PC-9 (cell line): Measurements from ENCODE around the gene CNIH2. TPM values are rescaled to one million over a fixed set of nuclear protein-coding genes. Genes with fewer than 3 reads are reported as not detected.

Experiments
- BruUV-seq: library from RNA; stranded (reverse); fragments of 400-500 nt; replicated peaks from 2 replicates; lab custom pipeline; 2021; lab: Mats Ljungman, UMichigan
- CTCF ChIA-PET: fragments of 300-600 bp; sonication (Branson Sonifier 250); formaldehyde crosslinking; loops from one replicate; lab custom pipeline; 2022; ENCODE audit warnings: antibody characterized with exemption; lab: Charles Lee
- POLR2A ChIA-PET: fragments of 300-600 bp; sonication (Branson Sonifier 250); formaldehyde crosslinking; loops from one replicate; lab custom pipeline; 2022; ENCODE audit warnings: antibody characterized with exemption; ENCODE audit not compliant: unreplicated experiment; lab: Charles Lee
- DNase-seq, 2 experiments: peaks; one replicate each; pipeline versions ENCODE4 v3.0.0 to v3.0.0-alpha.2; 2015 to 2022; ENCODE audit warnings: mixed read lengths in 1 of 2
- H2AFZ ChIP-seq: fragments of 200-600 bp; sonication (generic); 2 replicates; pipeline ENCODE4 v1.8.1; 2017; ENCODE audit warnings: antibody characterized with exemption
- H3F3A ChIP-seq: fragments of 200-600 bp; sonication (generic); 2 replicates; pipeline ENCODE4 v1.8.1; 2017; ENCODE audit warnings: antibody characterized with exemption, mild to moderate bottlenecking, low read depth; ENCODE audit not compliant: insufficient read depth
- H3K27ac ChIP-seq: fragments of 200-600 bp; sonication (generic); 2 replicates; pipeline ENCODE4 v1.6.1; 2016; ENCODE audit warnings: mixed run types
- H3K27me3 ChIP-seq: fragments of 200-600 bp; sonication (generic); 2 replicates; pipeline ENCODE4 v1.6.1; 2016; ENCODE audit warnings: low read depth, mixed run types; ENCODE audit not compliant: insufficient read depth
- H3K36me3 ChIP-seq: fragments of 200-600 bp; sonication (generic); 2 replicates; pipeline ENCODE4 v1.6.1; 2016; ENCODE audit warnings: low read depth, mixed run types
- H3K4me1 ChIP-seq: fragments of 200-600 bp; sonication (generic); replicated peaks from 2 replicates; pipeline ENCODE4 v1.6.1; 2016; ENCODE audit warnings: mixed run types; ENCODE audit not compliant: insufficient read depth
- H3K4me2 ChIP-seq: fragments of 200-600 bp; sonication (generic); 2 replicates; pipeline ENCODE4 v1.6.1; 2017; ENCODE audit warnings: mixed run types
- H3K4me3 ChIP-seq: fragments of 200-600 bp; sonication (generic); 2 replicates; pipeline ENCODE4 v1.6.1; 2016; ENCODE audit warnings: mixed run types
- H3K79me2 ChIP-seq: fragments of 200-600 bp; sonication (generic); 2 replicates; pipeline ENCODE4 v1.6.1; 2017; ENCODE audit warnings: low read depth, mixed run types
- H3K9me2 ChIP-seq: fragments of 200-600 bp; sonication (generic); 2 replicates; pipeline ENCODE4 v1.8.1; 2017; ENCODE audit warnings: mild to moderate bottlenecking; ENCODE audit not compliant: insufficient read depth
- H3K9me3 ChIP-seq: fragments of 200-600 bp; sonication (generic); 2 replicates; pipeline ENCODE4 v1.8.1; 2016; ENCODE audit warnings: low read depth; ENCODE audit not compliant: insufficient read depth
- H4K20me1 ChIP-seq: fragments of 200-600 bp; sonication (generic); 2 replicates; pipeline ENCODE4 v1.8.1; 2017; ENCODE audit not compliant: insufficient read depth
- CTCF ChIP-seq: fragments of 200-600 bp; sonication (generic); conservative IDR thresholded peaks from 2 replicates; pipeline ENCODE4 v1.6.1; 2017; ENCODE audit warnings: mixed run types, antibody characterized with exemption, mild to moderate bottlenecking, moderate library complexity
- EZH2 ChIP-seq: fragments of 200-600 bp; sonication (generic); IDR thresholded peaks from 2 replicates; pipeline ENCODE4 v1.8.0; 2017; ENCODE audit warnings: antibody characterized with exemption, low read depth
- intact Hi-C: fragments of 100-400 bp; cut with micrococcal nuclease; formaldehyde crosslinking; loops from one replicate; pipeline ENCODE4 v1.10.0; 2022; ENCODE audit not compliant: unreplicated experiment
- total RNA-seq: library from RNA; stranded (reverse); gene quantifications from 2 replicates; pipeline ENCODE4 v1.2.3, GENCODE V29; 2021

The CNIH2 gene
- total RNA-seq, 1 experiment from 2014 or later: 6.8 TPM

- intact Hi-C loops: no loop called here
- Histone ChIP-seq H3K4me2 (no peak overlapping the region), H3K4me1 (no peaks in the 10 kb centered on the region), H3K27ac (no peak overlapping the region), H3K36me3 (no peaks in the 10 kb centered on the region), H3K27me3 (no peaks in the 10 kb centered on the region), H3K9me2 (no peaks in the 10 kb centered on the region), H3K4me3 (no peak overlapping the region), H4K20me1 (no peaks in the 10 kb centered on the region; the same call in 1 of the 2 replicates), H3K9me3 (no peaks in the 10 kb centered on the region), H3K79me2 (no peaks in the 10 kb centered on the region), H2AFZ (no peak overlapping the region), H3F3A (no peaks in the 10 kb centered on the region)
- BruUV-seq: no TSS peak
- CTCF ChIA-PET: no interaction called here
- no peak for DNase-seq
- TF ChIP-seq EZH2 (no peak), CTCF (no peak)
- POLR2A ChIA-PET: no interaction called here
Observed at GRCh38 chr11:66233301-66233700, 44.7 kb upstream of the CNIH2 start.

- Histone ChIP-seq H3K27me3 (no peaks in the 10 kb centered on the region), H2AFZ (no peak overlapping the region), H3K79me2 (no peaks in the 10 kb centered on the region), H3K4me1 (no peaks in the 10 kb centered on the region), H3K4me3 (no peak overlapping the region), H3K9me3 (no peaks in the 10 kb centered on the region), H3K4me2 (no peak overlapping the region), H3K27ac (no peak overlapping the region), H3K9me2 (no peaks in the 10 kb centered on the region), H4K20me1 (no peaks in the 10 kb centered on the region; the same call in none of the 2 replicates), H3K36me3 (no peaks in the 10 kb centered on the region), H3F3A (no peaks in the 10 kb centered on the region)
- CTCF ChIA-PET: interaction anchor here (0.6 kb wide), 1 partner anchor 406 kb away, joined by 4 read pairs; no protein-coding TSS in a partner anchor
- BruUV-seq: no TSS peak
- POLR2A ChIA-PET: interaction anchor here (0.6 kb wide), 1 partner anchor 72 kb away, joined by 4 read pairs; no protein-coding TSS in a partner anchor
- DNase-seq: no peak
- intact Hi-C loops: no loop called here
- no peak for TF ChIP-seq EZH2
- TF ChIP-seq CTCF: no peak
Observed at GRCh38 chr11:66235141-66235540, 42.8 kb upstream of the CNIH2 start.

- ChIA-PET POLR2A (no interaction called here), CTCF (no interaction called here)
- TF ChIP-seq CTCF: no peak
- TF ChIP-seq EZH2: no peak
- Histone ChIP-seq H3K36me3 (no peaks in the 10 kb centered on the region), H3F3A (no peaks in the 10 kb centered on the region), H3K4me3 (no peak overlapping the region), H3K4me2 (no peak overlapping the region), H4K20me1 (no peaks in the 10 kb centered on the region; the same call in none of the 2 replicates), H2AFZ (no peak overlapping the region), H3K9me3 (no peaks in the 10 kb centered on the region), H3K9me2 (no peaks in the 10 kb centered on the region), H3K27ac (no peak overlapping the region), H3K27me3 (no peaks in the 10 kb centered on the region), H3K4me1 (no peaks in the 10 kb centered on the region), H3K79me2 (no peaks in the 10 kb centered on the region)
- intact Hi-C loops: no loop called here
- BruUV-seq: no TSS peak
- no peak for DNase-seq
Observed at GRCh38 chr11:66237867-66238266, 40.1 kb upstream of the CNIH2 start.
